GM23248 (cell line): ENCODE results near the gene SERTAD1. TPM values are rescaled to one million over a fixed set of nuclear protein-coding genes. Genes with fewer than 3 reads are reported as not detected.

ENCODE experiments used
- DNase-seq: peaks from one replicate; pipeline ENCODE4 v3.0.0-alpha.2; 2015
- H2AFZ ChIP-seq: fragments of 200-600 bp; sonication (generic); 2 replicates; pipeline ENCODE4 v1.6.1; 2016; ENCODE audit warnings: antibody characterized with exemption
- H3F3A ChIP-seq: fragments of 200-600 bp; sonication (generic); 2 replicates; pipeline ENCODE4 v1.6.1; 2016; ENCODE audit warnings: mild to moderate bottlenecking, antibody characterized with exemption, mixed run types; ENCODE audit not compliant: insufficient read depth
- H3K27ac ChIP-seq: fragments of 200-600 bp; sonication (generic); 2 replicates; pipeline ENCODE4 v1.5.1; 2016; ENCODE audit warnings: mild to moderate bottlenecking
- H3K27me3 ChIP-seq: fragments of 200-600 bp; sonication (generic); replicated peaks from 2 replicates; pipeline ENCODE4 v1.6.1; 2016; ENCODE audit warnings: mild to moderate bottlenecking; ENCODE audit not compliant: insufficient read depth
- H3K36me3 ChIP-seq: fragments of 200-600 bp; sonication (generic); 2 replicates; pipeline ENCODE4 v1.6.1; 2016; ENCODE audit warnings: low read depth, mild to moderate bottlenecking
- H3K4me1 ChIP-seq: fragments of 200-600 bp; sonication (generic); 2 replicates; pipeline ENCODE4 v1.6.1; 2016; ENCODE audit warnings: mild to moderate bottlenecking; ENCODE audit not compliant: insufficient read depth
- H3K4me2 ChIP-seq: fragments of 200-600 bp; sonication (generic); one replicate; pipeline ENCODE4 v1.6.1; 2016; ENCODE audit warnings: mild to moderate bottlenecking; ENCODE audit not compliant: unreplicated experiment
- H3K4me3 ChIP-seq: fragments of 200-600 bp; sonication (generic); 2 replicates; pipeline ENCODE4 v1.5.1; 2016; ENCODE audit warnings: mild to moderate bottlenecking
- H3K79me2 ChIP-seq: fragments of 200-600 bp; sonication (generic); 2 replicates; pipeline ENCODE4 v1.6.1; 2016; ENCODE audit warnings: mild to moderate bottlenecking; ENCODE audit not compliant: insufficient read depth
- H3K9ac ChIP-seq: fragments of 200-600 bp; sonication (generic); 2 replicates; pipeline ENCODE4 v1.6.1; 2016; ENCODE audit warnings: mild to moderate bottlenecking
- H3K9me2 ChIP-seq: fragments of 200-600 bp; sonication (generic); 2 replicates; pipeline ENCODE4 v1.6.1; 2016; ENCODE audit warnings: mixed run types, mild to moderate bottlenecking, moderate library complexity; ENCODE audit not compliant: insufficient read depth
- H3K9me3 ChIP-seq: fragments of 200-600 bp; sonication (generic); one replicate; pipeline ENCODE4 v1.6.1; 2017; ENCODE audit warnings: low read depth
- H4K20me1 ChIP-seq: fragments of 200-600 bp; sonication (generic); 2 replicates; pipeline ENCODE4 v1.6.0; 2016; ENCODE audit not compliant: insufficient read depth
- EZH2 ChIP-seq: fragments of 200-600 bp; sonication (generic); IDR thresholded peaks from 2 replicates; pipeline ENCODE4 v1.6.1; 2018; ENCODE audit warnings: antibody characterized with exemption, mild to moderate bottlenecking; ENCODE audit not compliant: insufficient read depth, poor library complexity, severe bottlenecking
- EZH2phosphoT487 ChIP-seq: fragments of 200-600 bp; sonication (generic); IDR thresholded peaks from 2 replicates; pipeline ENCODE4 v1.6.1; 2018; ENCODE audit warnings: antibody characterized with exemption, moderate library complexity, mild to moderate bottlenecking, low read depth; ENCODE audit not compliant: insufficient read depth
- WGBS, 2 experiments: methylation state at CpG; one replicate each; pipeline ENCODE4 v1.1.6; 2015 to 2017; ENCODE audit warnings: low lambda C conversion rate in 2 of 2, low coverage in 1 of 2; ENCODE audit errors: missing lambda C conversion rate in 2 of 2; 5-methylcytosine and 5-hydroxymethylcytosine counted together
- in situ Hi-C: fragments of 300-500 bp; cut with MboI; formaldehyde crosslinking; loops from 2 replicates; pipeline ENCODE4 v1.15.0; 2020
- polyA plus RNA-seq: library from polyadenylated mRNA; unstranded; fragments of >200 nt; fragmentation: Nextera tagmentation; extraction: Ambion mirVana; gene quantifications from 2 replicates; pipeline ENCODE4 v1.2.1, GENCODE V29; 2016
- small RNA-seq: library from RNA; depleted of rRNA; stranded (forward); fragments of <200 nt; gene quantifications from one replicate; pipeline ENCODE3, GENCODE V24; 2014; ENCODE audit warnings: low read depth, low replicate concordance
- total RNA-seq: library from RNA; depleted of rRNA; stranded (reverse); fragments of >200 nt; shearing (Covaris generic); gene quantifications from 2 replicates; pipeline ENCODE4 v1.2.3, GENCODE V29; 2014; rRNA removed

SERTAD1 gene
- total and polyA plus RNA-seq, 2 experiments from 2014 or later = 31.7 to 34.5 TPM

DNA sequence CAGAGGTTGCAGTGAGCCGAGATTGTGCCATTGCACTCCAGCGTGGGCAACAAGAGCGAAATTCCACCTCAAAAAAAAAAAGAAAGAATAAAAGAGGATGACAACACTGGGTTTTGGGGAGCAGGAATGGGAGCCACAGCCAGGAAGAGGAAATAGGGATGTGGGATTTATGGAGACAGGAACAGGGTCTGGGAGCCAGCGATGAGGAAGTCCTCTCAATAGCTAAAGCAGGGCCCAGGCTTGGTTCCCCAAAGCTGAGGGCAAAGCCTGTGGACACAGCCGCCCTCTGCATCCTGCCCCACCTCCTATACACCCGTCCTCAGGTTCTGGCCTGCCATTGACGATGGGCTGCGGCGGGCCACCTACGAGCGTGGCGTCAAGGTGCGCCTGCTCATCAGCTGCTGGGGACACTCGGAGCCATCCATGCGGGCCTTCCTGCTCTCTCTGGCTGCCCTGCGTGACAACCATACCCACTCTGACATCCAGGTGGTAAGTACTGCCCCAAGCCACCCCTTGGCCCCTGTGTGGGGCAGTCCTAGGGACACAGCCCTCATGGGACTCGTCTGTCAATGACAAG, 49.4 kb downstream of the SERTAD1 start:
- Histone ChIP-seq H3K36me3 (peaks cover 3% of the 10 kb centered on the region; the same call in 1 of the 2 replicates), H4K20me1 (no peaks in the 10 kb centered on the region), H3K27me3 (no peaks in the 10 kb centered on the region), H3K79me2 (no peaks in the 10 kb centered on the region), H3K9me2 (no peaks in the 10 kb centered on the region), H3K4me3 (no peak overlapping the region), H3K9me3 (no peaks in the 10 kb centered on the region), H3K4me1 (no peaks in the 10 kb centered on the region), H3K9ac (no peak overlapping the region), H3K27ac (no peak overlapping the region), H3F3A (no peaks in the 10 kb centered on the region), H2AFZ (no peak overlapping the region), H3K4me2 (no peak overlapping the region)
- no peak for DNase-seq
- in situ Hi-C loops = no loop called here
- WGBS, 2 experiments = 97% methylated on average over 15 to 17 of the region's 17 CpGs
- TF ChIP-seq EZH2phosphoT487 = no peak
- no peak for TF ChIP-seq EZH2

DNA sequence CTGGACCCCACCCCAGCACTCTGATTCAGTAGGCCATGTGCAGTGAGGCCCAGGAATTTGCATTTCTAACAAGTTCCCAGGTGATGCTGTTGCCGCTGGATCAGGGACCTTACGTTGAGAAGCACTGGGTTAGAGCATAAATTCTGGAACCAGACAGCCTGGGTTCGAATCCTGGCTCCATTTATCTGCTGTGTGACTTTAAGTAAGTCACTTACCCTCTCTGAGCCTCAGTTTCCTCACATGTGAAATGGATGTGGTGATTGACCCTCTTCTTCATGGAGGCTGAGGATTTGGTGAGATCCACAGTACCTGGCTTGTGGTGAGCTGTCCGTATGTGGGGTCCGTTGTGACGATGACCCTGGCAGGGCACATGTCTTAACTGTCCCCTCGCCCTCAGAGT, 51.7 kb downstream of the SERTAD1 start:
- Histone ChIP-seq H3K36me3 (peaks cover 4% of the 10 kb centered on the region; the same call in 1 of the 2 replicates), H3K4me3 (no peak overlapping the region), H3K79me2 (no peaks in the 10 kb centered on the region), H3K27ac (no peak overlapping the region), H3K9ac (no peak overlapping the region), H4K20me1 (no peaks in the 10 kb centered on the region), H3K9me3 (no peaks in the 10 kb centered on the region), H3K4me1 (no peaks in the 10 kb centered on the region), H3K27me3 (no peaks in the 10 kb centered on the region), H2AFZ (no peak overlapping the region), H3K9me2 (no peaks in the 10 kb centered on the region), H3F3A (no peaks in the 10 kb centered on the region), H3K4me2 (no peak overlapping the region)
- WGBS, 2 experiments = 96 to 97% methylated on average over 7 of the region's 7 CpGs
- no peak for DNase-seq
- TF ChIP-seq EZH2 = no peak
- no peak for TF ChIP-seq EZH2phosphoT487
- in situ Hi-C loops = no loop called here

DNA sequence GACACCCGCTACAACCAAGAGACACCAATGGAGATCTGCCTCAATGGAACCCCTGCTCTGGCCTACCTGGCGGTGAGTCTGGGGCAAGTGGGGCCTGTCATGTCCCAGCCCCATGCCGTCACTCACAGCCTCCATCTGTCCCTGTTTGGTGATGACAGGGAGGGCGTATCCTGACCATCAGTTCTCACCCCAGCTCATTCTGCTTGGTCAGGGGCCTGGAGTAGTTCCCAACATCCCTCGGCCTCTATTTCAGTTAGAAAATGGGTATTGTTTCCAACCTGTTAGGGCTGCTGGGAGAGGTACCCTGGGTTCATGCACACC, 54.0 kb downstream of the SERTAD1 start:
- Histone ChIP-seq H3K27ac (no peak overlapping the region), H3K27me3 (no peaks in the 10 kb centered on the region), H4K20me1 (no peaks in the 10 kb centered on the region), H3K4me1 (no peaks in the 10 kb centered on the region), H2AFZ (no peak overlapping the region), H3K79me2 (no peaks in the 10 kb centered on the region), H3K4me3 (no peak overlapping the region), H3K9me3 (no peaks in the 10 kb centered on the region), H3K9me2 (no peaks in the 10 kb centered on the region), H3K9ac (no peak overlapping the region), H3K36me3 (peaks cover 6% of the 10 kb centered on the region; the same call in 1 of the 2 replicates), H3F3A (no peaks in the 10 kb centered on the region), H3K4me2 (no peak overlapping the region)
- 84 to 87% methylated on average over 5 of the region's 5 CpGs for WGBS, 2 experiments
- in situ Hi-C loops = no loop called here
- DNase-seq = no peak
- TF ChIP-seq EZH2phosphoT487 (no peak), EZH2 (no peak)

Small RNA genes within 50 kb of the gene (small RNA-seq; reads per million reads assigned to genes)
- gene RF00017 = not detected

Other genes with a start within 250 kb of the SERTAD1 start
- gene MAP3K10, start 234.6 kb downstream of the SERTAD1 start, total RNA-seq = 8.6 and 13.1 TPM in 2 replicates
- gene MAP3K10, start 234.6 kb downstream of the SERTAD1 start, polyA plus RNA-seq = 1.4 and 1.8 TPM in 2 replicates
- gene TTC9B, start 207.6 kb downstream of the SERTAD1 start, total RNA-seq = not detected in 2 replicates
- 0.15 TPM in 1 of 2 replicates, not detected in the other for gene TTC9B, start 207.6 kb downstream of the SERTAD1 start, polyA plus RNA-seq
- not detected in 2 replicates for gene CCNP, start 199.3 kb downstream of the SERTAD1 start, total RNA-seq
- gene CCNP, start 199.3 kb downstream of the SERTAD1 start, polyA plus RNA-seq = 0.19 and 0.23 TPM in 2 replicates
- gene AKT2, start 140.6 kb downstream of the SERTAD1 start, total RNA-seq = 123 and 145 TPM in 2 replicates
- gene AKT2, start 140.6 kb downstream of the SERTAD1 start, polyA plus RNA-seq = 41.5 and 42.5 TPM in 2 replicates
- gene C19orf47, start 77.6 kb downstream of the SERTAD1 start, total RNA-seq = 6.2 and 13.2 TPM in 2 replicates
- gene C19orf47, start 77.6 kb downstream of the SERTAD1 start, polyA plus RNA-seq = 10.9 and 11.2 TPM in 2 replicates
- gene PLD3, start 77.3 kb downstream of the SERTAD1 start, total RNA-seq = 483 and 536 TPM in 2 replicates
- 361 and 373 TPM in 2 replicates for gene PLD3, start 77.3 kb downstream of the SERTAD1 start, polyA plus RNA-seq
- 0.43 TPM in 1 of 2 replicates, not detected in the other for gene HIPK4, start 35.8 kb downstream of the SERTAD1 start, total RNA-seq
- gene HIPK4, start 35.8 kb downstream of the SERTAD1 start, polyA plus RNA-seq = 0.08 and 0.19 TPM in 2 replicates
- gene PRX, start 12.6 kb downstream of the SERTAD1 start, total RNA-seq = 3.8 and 4.0 TPM in 2 replicates
- gene PRX, start 12.6 kb downstream of the SERTAD1 start, polyA plus RNA-seq = 0.52 and 0.54 TPM in 2 replicates
- 21.8 and 37.9 TPM in 2 replicates for gene SERTAD3, start 18.3 kb upstream of the SERTAD1 start, total RNA-seq
- gene SERTAD3, start 18.3 kb upstream of the SERTAD1 start, polyA plus RNA-seq = 40.7 and 41.2 TPM in 2 replicates
- gene BLVRB, start 39.8 kb upstream of the SERTAD1 start, total RNA-seq = 50.7 and 71.1 TPM in 2 replicates
- 52.7 and 56.9 TPM in 2 replicates for gene BLVRB, start 39.8 kb upstream of the SERTAD1 start, polyA plus RNA-seq
- 2.1 and 2.8 TPM in 2 replicates for gene SPTBN4, start 41.0 kb upstream of the SERTAD1 start, total RNA-seq
- gene SPTBN4, start 41.0 kb upstream of the SERTAD1 start, polyA plus RNA-seq = 0.24 and 0.69 TPM in 2 replicates
- gene SHKBP1, start 150.9 kb upstream of the SERTAD1 start, total RNA-seq = 27.8 and 36.3 TPM in 2 replicates
- 62.2 and 66.4 TPM in 2 replicates for gene SHKBP1, start 150.9 kb upstream of the SERTAD1 start, polyA plus RNA-seq
- gene LTBP4, start 175.4 kb upstream of the SERTAD1 start, total RNA-seq = 18.0 and 18.3 TPM in 2 replicates
- gene LTBP4, start 175.4 kb upstream of the SERTAD1 start, polyA plus RNA-seq = 45.5 and 47.2 TPM in 2 replicates